G401.6 (cell line): ENCODE measurements around the gene SRD5A3.

Experiments
- FAIRE-seq: peaks from 2 replicates; lab custom pipeline; 2012; peaks lifted over from hg19 to GRCh38; lab: Jason Lieb, UNC

The SRD5A3 gene

DNA sequence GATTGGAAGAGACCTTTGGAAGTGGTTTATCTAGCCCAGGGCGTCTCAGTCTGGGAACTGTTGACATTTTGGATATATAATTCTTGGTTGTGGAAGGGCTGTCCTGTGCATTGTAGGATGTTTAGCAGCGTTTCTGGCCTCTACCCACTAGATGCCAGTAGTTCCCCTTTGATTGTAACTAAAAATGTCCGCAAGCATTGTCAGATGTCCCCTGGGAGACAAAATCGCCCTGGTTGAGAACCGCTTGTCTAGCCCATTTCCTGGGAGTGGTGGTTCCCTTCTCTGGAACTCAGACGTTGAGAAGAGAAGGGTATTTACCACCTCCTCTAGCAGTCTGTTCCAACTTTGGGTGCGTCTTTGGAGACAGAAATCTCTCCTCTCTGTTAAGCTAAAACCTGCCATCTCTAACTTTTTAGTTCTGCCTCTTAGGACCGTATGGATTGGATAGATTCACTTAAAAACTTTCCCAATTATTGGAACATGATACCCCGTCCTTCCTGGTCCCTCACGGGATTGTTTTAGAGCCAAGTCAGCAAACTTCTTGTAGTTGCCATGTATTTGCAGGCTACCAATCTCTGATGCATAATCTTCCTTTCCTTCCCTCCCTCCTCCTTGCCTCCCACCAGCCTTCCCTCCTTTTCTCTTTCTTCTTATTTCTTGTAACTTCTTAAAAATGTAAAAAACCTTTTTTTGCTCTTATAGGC is 63.6 kb downstream of the SRD5A3 start:
- no peak for FAIRE-seq

DNA sequence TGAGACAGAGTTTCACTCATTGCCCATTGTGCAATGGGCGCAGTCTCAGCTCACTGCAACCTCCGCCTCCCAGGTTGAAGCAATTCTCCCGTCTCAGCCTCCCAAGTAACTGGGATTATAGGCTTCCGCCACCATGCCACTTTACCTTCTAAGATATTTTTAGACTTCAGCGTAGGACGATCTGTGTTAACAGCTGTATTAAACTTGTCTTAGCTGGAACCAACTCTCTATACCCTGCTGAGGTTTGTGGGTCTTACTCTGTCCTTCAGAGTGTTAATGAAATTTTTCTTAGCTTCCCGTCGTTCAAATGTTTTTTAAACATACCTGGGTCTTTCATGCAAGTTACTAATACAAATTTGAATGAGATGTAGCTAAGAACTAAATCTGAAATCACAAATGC is 64.4 kb downstream of the SRD5A3 start:
- no peak for FAIRE-seq

DNA sequence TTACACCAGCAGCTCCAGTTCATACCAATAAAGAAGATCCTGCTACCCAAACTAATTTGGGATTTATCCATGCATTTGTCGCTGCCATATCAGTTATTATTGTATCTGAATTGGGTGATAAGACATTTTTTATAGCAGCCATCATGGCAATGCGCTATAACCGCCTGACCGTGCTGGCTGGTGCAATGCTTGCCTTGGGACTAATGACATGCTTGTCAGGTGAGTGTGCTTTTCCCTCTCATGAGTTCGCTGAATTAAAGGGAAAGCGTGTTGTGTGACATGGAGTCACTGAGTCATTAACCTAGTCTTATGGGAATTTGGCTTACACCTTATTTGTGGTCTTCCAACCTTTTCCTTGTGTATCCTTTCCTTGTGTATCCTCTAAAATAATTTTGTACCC is 65.6 kb downstream of the SRD5A3 start:
- FAIRE-seq: no peak

DNA sequence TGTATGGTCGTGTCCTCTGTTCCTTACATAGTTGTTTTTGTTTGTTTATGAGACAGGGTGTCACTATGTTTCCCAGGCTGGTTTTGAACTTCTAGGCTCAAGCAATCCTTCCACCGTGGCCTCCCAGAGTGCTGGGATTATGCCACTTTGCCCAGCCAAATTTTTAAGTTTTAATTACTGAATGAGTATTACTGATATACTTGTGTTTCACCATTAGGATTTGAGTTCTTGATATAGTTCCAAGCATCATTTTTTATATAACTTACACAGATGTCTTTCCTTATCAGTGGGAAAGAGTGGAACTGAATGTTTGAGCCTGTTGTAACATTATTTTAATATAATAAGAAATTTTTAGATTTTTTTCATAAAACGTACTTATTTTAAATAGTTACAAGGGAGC is 70.1 kb downstream of the SRD5A3 start:
- FAIRE-seq: no peak
